GM03348 (cell line): ENCODE results near the gene ADIRF.
"Not testable (repeated sequence)": the region's sequence is repeated elsewhere in the genome, so short reads cannot be mapped to it uniquely, and the experiment has no call there.

ENCODE experiments used
- DNase-seq: peaks from one replicate; pipeline ENCODE4 v3.0.0; 2012; ENCODE audit warnings: low spot score

ADIRF gene

GRCh38 chr10:86968271-86968993 lies at the start of gene ADIRF:
ADIRF (plus strand) TSS chr10:86968482; CDS start chr10:86968545, 63 bp downstream.
- peak; percentile 54 for DNase-seq

GRCh38 chr10:86922553-86922961 lies 45.7 kb upstream of the ADIRF start:
- DNase-seq, result no peak

- no peak for DNase-seq
Measured at GRCh38 chr10:86929468-86930380, 38.6 kb upstream of the ADIRF start.

- peak; percentile 31 for DNase-seq
Measured at GRCh38 chr10:86931872-86932271, 36.4 kb upstream of the ADIRF start.

- DNase-seq, result no peak
Measured at GRCh38 chr10:86932674-86933073, 35.6 kb upstream of the ADIRF start.

GRCh38 chr10:86934162-86934711 lies 34.0 kb upstream of the ADIRF start:
- DNase-seq, result not testable (repeated sequence)

GRCh38 chr10:86936661-86937501 lies 31.4 kb upstream of the ADIRF start:
- DNase-seq, result peak; percentile 42

GRCh38 chr10:86937502-86938154 lies 30.7 kb upstream of the ADIRF start:
- no peak for DNase-seq

GRCh38 chr10:86938260-86938659 lies 30.0 kb upstream of the ADIRF start:
- DNase-seq, result no peak

GRCh38 chr10:86940076-86940475 lies 28.2 kb upstream of the ADIRF start:
- DNase-seq, result not testable (repeated sequence)

GRCh38 chr10:86940677-86941076 lies 27.6 kb upstream of the ADIRF start:
- no peak for DNase-seq

- DNase-seq, result no peak
Measured at GRCh38 chr10:86941426-86941825, 26.9 kb upstream of the ADIRF start.

- DNase-seq, result no peak
Measured at GRCh38 chr10:86941991-86942421, 26.3 kb upstream of the ADIRF start.

- no peak for DNase-seq
Measured at GRCh38 chr10:86942441-86943315, 25.6 kb upstream of the ADIRF start.

GRCh38 chr10:86943316-86944030 lies 24.8 kb upstream of the ADIRF start:
- DNase-seq, result no peak

- no peak for DNase-seq
Measured at GRCh38 chr10:86944031-86944419, 24.3 kb upstream of the ADIRF start.

GRCh38 chr10:86944471-86944870 lies 23.8 kb upstream of the ADIRF start:
- peak; percentile 41 for DNase-seq

- no peak for DNase-seq
Measured at GRCh38 chr10:86944907-86945306, 23.4 kb upstream of the ADIRF start.

GRCh38 chr10:86945361-86946212 lies 22.7 kb upstream of the ADIRF start:
- peak; percentile 55 for DNase-seq
